ENCODE data around the gene RNF123.

- TF ChIP-seq CTCF (conservative IDR thresholded peaks at IDR 0.05; ENCODE audit: low read length) (no peak), EZH2phosphoT487 (IDR thresholded peaks at IDR 0.05; ENCODE audit: borderline replicate concordance) (no peak)
Observed at GRCh38 chr3:49763981-49764380, 74.6 kb downstream of the RNF123 start.
